Measurements from ENCODE around the gene TECPR1.

GRCh38 chr7:98288064-98288823 is 36.2 kb upstream of the TECPR1 start:
- no peak for TF ChIP-seq POLR2A (IDR thresholded peaks at IDR 0.05)
- TF ChIP-seq, protein P1, sequence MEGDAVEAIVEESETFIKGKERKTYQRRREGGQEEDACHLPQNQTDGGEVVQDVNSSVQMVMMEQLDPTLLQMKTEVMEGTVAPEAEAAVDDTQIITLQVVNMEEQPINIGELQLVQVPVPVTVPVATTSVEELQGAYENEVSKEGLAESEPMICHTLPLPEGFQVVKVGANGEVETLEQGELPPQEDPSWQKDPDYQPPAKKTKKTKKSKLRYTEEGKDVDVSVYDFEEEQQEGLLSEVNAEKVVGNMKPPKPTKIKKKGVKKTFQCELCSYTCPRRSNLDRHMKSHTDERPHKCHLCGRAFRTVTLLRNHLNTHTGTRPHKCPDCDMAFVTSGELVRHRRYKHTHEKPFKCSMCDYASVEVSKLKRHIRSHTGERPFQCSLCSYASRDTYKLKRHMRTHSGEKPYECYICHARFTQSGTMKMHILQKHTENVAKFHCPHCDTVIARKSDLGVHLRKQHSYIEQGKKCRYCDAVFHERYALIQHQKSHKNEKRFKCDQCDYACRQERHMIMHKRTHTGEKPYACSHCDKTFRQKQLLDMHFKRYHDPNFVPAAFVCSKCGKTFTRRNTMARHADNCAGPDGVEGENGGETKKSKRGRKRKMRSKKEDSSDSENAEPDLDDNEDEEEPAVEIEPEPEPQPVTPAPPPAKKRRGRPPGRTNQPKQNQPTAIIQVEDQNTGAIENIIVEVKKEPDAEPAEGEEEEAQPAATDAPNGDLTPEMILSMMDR (IDR thresholded peaks at IDR 0.05), result no peak
